GM19468 (cell line): ENCODE data around the gene MRPS34.
"Not testable (repeated sequence)": the region's sequence is repeated elsewhere in the genome, so short reads cannot be mapped to it uniquely, and the experiment has no call there.

Experiments
- ATAC-seq: cut with Tn5 transposase; IDR thresholded peaks from one replicate; pipeline ENCODE4 v1.9.1; 2021; ENCODE audit warnings: mild to moderate bottlenecking, moderate library complexity, moderate number of reproducible peaks; ENCODE audit not compliant: unreplicated experiment; ENCODE audit errors: extremely low read depth

The MRPS34 gene

GRCh38 chr16:1732551-1732987, 40.4 kb downstream of the MRPS34 start:
- not testable (repeated sequence) for ATAC-seq

DNA sequence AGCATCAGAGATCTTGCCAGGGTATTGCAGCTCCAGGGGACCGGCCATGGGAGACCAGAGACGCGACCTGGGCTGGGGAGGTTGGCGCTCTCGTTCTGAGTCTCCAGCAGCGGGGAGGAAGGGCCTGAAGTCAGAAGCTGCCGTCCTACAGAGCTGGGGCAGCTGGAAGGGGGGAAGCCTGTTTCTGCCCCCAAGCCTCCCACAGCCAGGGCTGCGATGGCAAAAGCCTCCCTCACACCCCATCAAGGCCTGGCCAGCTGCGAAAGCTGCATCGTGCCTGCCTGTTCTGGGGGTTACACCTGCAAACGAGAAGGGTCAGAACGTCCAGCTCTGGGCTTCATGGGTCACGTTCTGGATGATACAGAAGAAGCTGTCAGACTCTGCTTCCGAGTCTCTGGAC, 40.9 kb downstream of the MRPS34 start:
- ATAC-seq = no peak

DNA sequence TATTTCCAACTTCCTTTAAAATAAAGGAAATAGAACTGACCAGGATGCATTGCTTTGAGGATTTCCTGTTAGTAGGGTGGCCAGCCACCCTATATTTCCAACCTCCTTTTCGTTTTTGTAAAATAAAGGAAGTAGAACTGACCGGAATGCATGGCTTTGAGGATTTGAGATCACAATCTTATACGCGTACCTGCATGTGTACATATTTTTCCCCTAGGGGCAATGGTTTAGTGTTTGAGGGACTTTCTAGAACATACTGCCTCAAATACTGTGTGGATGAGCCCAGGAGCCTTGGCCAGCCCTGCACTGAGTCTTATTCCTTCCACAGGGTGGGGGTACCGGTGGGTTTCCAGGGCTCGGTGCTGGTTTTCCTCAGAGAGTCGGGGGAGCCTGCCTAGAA, 41.3 kb downstream of the MRPS34 start:
- no peak for ATAC-seq

DNA sequence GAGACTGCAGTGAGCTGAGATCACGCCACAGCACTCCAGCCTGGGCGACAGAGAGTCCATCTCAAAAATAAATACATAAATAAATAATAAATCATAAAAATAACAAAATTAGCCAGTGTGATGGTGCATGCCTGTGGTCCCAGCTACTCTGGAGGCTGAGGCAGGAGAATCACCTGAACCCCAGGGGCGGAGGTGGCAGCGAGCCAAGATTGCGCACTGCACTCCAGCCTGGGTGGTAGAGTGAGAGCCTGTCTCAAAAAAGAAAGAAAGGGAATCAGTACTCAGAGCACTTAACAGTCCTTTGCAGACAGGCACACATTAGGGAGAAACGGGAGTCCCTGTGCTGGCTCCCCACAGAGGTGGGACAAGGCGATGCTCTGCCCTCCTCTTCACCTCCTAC, 41.9 kb downstream of the MRPS34 start:
- ATAC-seq = no peak

- ATAC-seq = no peak
Observed at GRCh38 chr16:1729445-1729844, 43.5 kb downstream of the MRPS34 start.

DNA sequence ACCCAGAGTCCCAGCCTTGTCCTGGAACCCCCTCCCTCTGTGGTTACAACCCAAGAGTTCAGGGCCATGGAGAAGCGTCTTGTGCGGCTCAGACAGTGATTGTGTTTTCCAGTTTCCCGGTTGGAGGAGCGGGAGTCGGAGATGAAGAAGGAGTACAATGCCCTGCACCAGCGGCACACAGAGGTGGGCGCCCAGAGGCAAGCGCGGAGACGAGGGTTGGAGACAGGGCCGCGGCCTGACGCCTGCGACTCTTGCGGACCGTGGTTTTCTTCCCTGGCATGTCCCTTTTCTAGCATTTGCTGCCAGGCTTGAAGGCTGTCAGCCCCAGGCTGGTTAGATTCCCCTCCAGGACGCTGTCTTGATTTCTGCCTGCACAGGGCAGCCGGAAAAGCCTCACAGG, 43.9 kb downstream of the MRPS34 start:
- ATAC-seq = no peak

DNA sequence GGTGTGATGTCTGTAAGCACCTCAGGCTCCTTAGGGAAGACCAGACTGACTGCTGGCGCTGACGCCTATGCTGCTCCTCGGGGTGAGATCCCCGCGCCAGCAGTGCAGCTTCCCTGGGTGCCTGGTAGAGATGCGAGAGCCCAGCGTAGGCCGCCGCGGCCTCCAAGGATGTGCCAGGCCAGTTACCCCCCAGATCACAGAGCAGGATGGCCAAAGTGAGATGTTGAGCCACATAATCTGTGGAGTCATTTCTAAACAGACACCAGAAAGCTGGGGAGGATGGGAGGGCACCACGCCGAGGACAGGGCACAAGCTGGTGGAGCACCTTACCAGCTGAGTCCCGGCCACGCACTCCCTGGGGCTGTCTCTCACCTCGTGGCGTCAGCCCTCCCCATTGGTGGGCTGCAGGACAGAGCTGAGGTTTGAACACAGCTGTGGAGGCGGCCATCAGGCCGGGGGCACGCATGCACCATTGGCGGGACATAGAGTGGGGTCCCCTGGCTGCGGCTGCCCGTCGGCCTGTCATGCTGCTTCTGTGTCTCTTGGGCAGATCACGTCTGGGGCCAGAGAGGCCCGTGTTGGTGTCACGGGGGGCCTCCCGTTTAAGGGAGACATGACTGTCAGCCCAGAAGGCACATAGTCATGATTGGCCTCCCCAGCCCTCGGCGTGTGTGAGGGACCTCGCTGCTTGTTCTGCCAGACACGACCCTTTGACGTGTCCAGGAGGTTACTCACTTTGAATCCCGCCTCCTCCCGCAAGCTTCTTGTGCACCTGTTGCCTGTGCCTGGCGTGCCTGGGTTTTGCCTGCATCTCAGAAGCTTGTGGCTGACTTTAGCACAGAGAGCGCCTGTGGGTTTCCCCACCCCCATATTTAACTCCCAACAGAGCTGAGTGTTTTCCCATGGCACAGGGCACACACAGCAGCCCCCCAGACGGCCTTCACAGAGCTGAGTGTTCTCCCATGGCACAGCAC, 45.0 kb downstream of the MRPS34 start:
- no peak for ATAC-seq

GRCh38 chr16:1726661-1727502, 46.1 kb downstream of the MRPS34 start:
- no peak for ATAC-seq

DNA sequence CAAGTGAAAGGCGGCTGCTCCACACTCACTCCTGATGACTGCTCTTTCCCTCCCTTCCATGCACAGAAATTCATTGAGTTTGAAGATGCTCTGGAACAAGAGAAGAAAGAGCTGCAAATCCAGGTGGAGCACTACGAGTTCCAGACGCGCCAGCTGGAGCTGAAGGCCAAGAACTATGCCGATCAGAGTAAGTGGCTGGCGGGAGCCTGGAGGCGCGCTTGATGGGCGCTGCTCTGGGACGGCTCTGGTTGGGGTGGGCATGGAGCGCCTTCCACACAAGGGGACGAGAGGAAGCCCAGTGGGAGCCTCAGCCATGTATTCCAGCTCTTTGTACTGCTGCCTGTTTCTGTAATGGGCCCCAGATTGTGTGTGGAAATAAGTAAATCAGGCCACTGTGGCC, 48.4 kb downstream of the MRPS34 start:
- no peak for ATAC-seq

DNA sequence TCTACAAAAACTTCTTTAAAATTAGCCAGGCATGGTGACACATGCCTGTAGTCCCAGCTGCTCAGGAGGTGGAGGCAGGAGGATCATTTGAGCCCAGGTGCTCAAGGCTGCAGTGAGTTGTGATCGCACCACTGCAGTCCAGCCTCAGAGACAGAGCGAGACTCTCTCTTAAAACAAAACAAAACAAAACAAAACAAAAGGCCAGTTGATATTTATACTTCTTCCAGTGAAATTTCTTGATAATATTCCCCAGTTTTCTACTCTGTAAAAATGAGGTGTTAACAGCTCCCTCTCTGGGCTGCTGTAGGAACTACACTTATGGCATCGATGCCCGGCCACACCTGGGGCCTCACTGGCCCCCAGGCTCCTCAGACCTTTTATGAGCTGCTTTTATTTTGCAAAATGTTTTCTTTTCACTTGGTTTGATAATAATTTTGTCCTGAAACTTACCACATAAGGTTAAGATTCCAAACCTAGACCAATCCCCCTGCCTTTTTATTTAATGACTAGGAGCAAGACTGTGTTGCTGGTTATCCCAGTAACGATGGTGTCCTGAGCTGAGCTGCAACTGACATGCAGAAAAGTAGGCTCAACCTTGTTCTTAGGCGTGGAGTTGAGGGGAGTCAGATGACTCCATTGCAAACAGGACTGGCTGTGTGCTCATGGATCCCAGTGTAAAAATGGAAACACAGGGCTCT, 49.3 kb downstream of the MRPS34 start:
- ATAC-seq = no peak
